K562 (cell line): ENCODE data around the gene TTLL10.

ENCODE experiments used
- DPF2 ChIP-seq: fragments of 450-650 bp; IDR thresholded peaks from 2 replicates; pipeline ENCODE4 v1.6.1; 2016
- ESRRA ChIP-seq: fragments of 450-650 bp; IDR thresholded peaks from 2 replicates; pipeline ENCODE4 v1.6.1; 2014; ENCODE audit warnings: low read depth, mild to moderate bottlenecking, moderate library complexity, borderline replicate concordance
- GTF2E2 ChIP-seq: fragments of 200-800 bp; sonication (Bioruptor generic); IDR thresholded peaks from 2 replicates; pipeline ENCODE4 v1.6.1; 2016; ENCODE audit warnings: missing genetic modification characterization, missing compliant biosample characterization
- POLR2A ChIP-seq: fragments of 450-650 bp; conservative IDR thresholded peaks from 2 replicates; pipeline ENCODE4 v1.6.1; 2016
- SMAD3 ChIP-seq: fragments of 450-650 bp; formaldehyde crosslinking; conservative IDR thresholded peaks from 2 replicates; pipeline ENCODE4 v1.4.0; 2020; ENCODE audit warnings: mild to moderate bottlenecking
- ZBTB7A ChIP-seq: IDR thresholded peaks from 2 replicates; pipeline ENCODE4 v1.6.1; 2011; ENCODE audit warnings: low read depth, mild to moderate bottlenecking, low read length, moderate library complexity, borderline replicate concordance; ENCODE audit not compliant: control insufficient read depth
- TF ChIP-seq, protein P1 (sequence below), 3 experiments: IDR thresholded peaks in 2 of 3; conservative IDR thresholded peaks in 1 of 3; 2 replicates each; pipeline ENCODE4 v1.5.1; 2011 to 2012; ENCODE audit warnings: low read length in 3 of 3, mild to moderate bottlenecking in 3 of 3, control low read depth in 2 of 3, improper control_type of control experiment in 1 of 3, inconsistent platforms in 1 of 3, low read depth in 1 of 3, mixed read lengths in 1 of 3, moderate library complexity in 1 of 3; ENCODE audit not compliant: insufficient read depth in 2 of 3
- TF ChIP-seq, protein P2 (sequence below): fragments of 200-400 bp; formaldehyde crosslinking; IDR thresholded peaks from 2 replicates; pipeline ENCODE4 v1.6.1; 2017; ENCODE audit warnings: mild to moderate bottlenecking, low read depth, low read length, moderate library complexity

DNA sequence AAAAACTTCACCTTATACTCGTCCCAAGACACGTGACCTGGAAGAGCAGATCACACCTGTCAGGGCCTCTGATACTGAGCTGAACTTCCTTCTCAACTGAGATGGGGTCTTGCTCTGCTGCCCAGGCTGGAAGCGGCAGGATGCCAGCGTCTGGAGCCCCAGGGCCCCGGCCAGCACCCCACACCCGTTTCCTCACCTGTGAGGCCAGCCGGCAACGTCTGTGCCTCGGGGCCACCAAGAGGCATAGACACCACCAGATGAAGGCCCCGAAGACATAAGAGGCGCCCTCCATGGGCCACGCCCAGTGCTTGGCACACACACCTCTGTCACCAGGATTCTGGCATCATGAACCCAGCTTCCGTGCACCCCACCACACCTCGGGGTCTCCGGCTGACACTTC, 49.6 kb downstream of the TTLL10 start:
- no peak for TF ChIP-seq ESRRA
- no peak for TF ChIP-seq GTF2E2 (tag)
- no peak for TF ChIP-seq SMAD3 (CRISPR knock-in tag)
- no peak for TF ChIP-seq DPF2
- no peak for TF ChIP-seq ZBTB7A
- TF ChIP-seq POLR2A = no peak
- TF ChIP-seq, protein P1, sequence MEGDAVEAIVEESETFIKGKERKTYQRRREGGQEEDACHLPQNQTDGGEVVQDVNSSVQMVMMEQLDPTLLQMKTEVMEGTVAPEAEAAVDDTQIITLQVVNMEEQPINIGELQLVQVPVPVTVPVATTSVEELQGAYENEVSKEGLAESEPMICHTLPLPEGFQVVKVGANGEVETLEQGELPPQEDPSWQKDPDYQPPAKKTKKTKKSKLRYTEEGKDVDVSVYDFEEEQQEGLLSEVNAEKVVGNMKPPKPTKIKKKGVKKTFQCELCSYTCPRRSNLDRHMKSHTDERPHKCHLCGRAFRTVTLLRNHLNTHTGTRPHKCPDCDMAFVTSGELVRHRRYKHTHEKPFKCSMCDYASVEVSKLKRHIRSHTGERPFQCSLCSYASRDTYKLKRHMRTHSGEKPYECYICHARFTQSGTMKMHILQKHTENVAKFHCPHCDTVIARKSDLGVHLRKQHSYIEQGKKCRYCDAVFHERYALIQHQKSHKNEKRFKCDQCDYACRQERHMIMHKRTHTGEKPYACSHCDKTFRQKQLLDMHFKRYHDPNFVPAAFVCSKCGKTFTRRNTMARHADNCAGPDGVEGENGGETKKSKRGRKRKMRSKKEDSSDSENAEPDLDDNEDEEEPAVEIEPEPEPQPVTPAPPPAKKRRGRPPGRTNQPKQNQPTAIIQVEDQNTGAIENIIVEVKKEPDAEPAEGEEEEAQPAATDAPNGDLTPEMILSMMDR (IDR thresholded peaks at IDR 0.05 in 2 of 3, conservative IDR thresholded peaks at IDR 0.05 in 1 of 3; ENCODE audit: insufficient read depth in 2 of 3, low read depth in 1 of 3, low read length in 3 of 3) = no peak
- TF ChIP-seq, protein P2, sequence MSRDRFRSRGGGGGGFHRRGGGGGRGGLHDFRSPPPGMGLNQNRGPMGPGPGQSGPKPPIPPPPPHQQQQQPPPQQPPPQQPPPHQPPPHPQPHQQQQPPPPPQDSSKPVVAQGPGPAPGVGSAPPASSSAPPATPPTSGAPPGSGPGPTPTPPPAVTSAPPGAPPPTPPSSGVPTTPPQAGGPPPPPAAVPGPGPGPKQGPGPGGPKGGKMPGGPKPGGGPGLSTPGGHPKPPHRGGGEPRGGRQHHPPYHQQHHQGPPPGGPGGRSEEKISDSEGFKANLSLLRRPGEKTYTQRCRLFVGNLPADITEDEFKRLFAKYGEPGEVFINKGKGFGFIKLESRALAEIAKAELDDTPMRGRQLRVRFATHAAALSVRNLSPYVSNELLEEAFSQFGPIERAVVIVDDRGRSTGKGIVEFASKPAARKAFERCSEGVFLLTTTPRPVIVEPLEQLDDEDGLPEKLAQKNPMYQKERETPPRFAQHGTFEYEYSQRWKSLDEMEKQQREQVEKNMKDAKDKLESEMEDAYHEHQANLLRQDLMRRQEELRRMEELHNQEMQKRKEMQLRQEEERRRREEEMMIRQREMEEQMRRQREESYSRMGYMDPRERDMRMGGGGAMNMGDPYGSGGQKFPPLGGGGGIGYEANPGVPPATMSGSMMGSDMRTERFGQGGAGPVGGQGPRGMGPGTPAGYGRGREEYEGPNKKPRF = no peak
